DOHH2 (cell line): ENCODE data around the gene PGS1.

Experiments used
- H3F3A ChIP-seq: fragments of 200-600 bp; sonication (generic), shearing (Covaris generic); 2 replicates; pipeline ENCODE4 v1.6.0; 2016; ENCODE audit warnings: antibody characterized with exemption, mild to moderate bottlenecking; ENCODE audit not compliant: control insufficient read depth, insufficient read depth
- H3K27ac ChIP-seq: fragments of 200-600 bp; sonication (generic); 2 replicates; pipeline ENCODE4 v1.5.1; 2014; ENCODE audit warnings: low read depth, mild to moderate bottlenecking, low read length, moderate library complexity
- H3K27me3 ChIP-seq: fragments of 200-600 bp; sonication (generic); 2 replicates; pipeline ENCODE4 v1.6.1; 2014; ENCODE audit warnings: mild to moderate bottlenecking, low read length, mixed read lengths; ENCODE audit not compliant: control insufficient read depth
- H3K36me3 ChIP-seq: fragments of 200-600 bp; sonication (generic); 2 replicates; pipeline ENCODE4 v1.6.1; 2014; ENCODE audit warnings: mild to moderate bottlenecking, low read length, moderate library complexity, mixed read lengths; ENCODE audit not compliant: control insufficient read depth
- H3K4me1 ChIP-seq: fragments of 200-600 bp; sonication (generic); 2 replicates; pipeline ENCODE4 v1.6.1; 2014; ENCODE audit warnings: mild to moderate bottlenecking, low read length, mixed read lengths; ENCODE audit not compliant: control insufficient read depth
- H3K4me2 ChIP-seq: fragments of 200-600 bp; sonication (generic); 2 replicates; pipeline ENCODE4 v1.6.0; 2014; ENCODE audit warnings: mild to moderate bottlenecking, low read length, moderate library complexity
- H3K4me3 ChIP-seq: fragments of 200-600 bp; sonication (generic); 2 replicates; pipeline ENCODE4 v1.5.1; 2014; ENCODE audit warnings: mild to moderate bottlenecking, low read length, mixed read lengths
- H3K79me2 ChIP-seq: fragments of 200-600 bp; sonication (generic); 2 replicates; pipeline ENCODE4 v1.6.1; 2014; ENCODE audit warnings: mild to moderate bottlenecking, low read length, mixed read lengths; ENCODE audit not compliant: control insufficient read depth
- H3K9me2 ChIP-seq: fragments of 200-600 bp; sonication (generic); replicated peaks from 2 replicates; pipeline ENCODE4 v1.6.1; 2014; ENCODE audit warnings: mild to moderate bottlenecking, low read length, mixed read lengths; ENCODE audit not compliant: control insufficient read depth
- H3K9me3 ChIP-seq: fragments of 200-600 bp; sonication (generic); 2 replicates; pipeline ENCODE4 v1.6.1; 2014; ENCODE audit warnings: antibody characterized with exemption, low read length, mixed read lengths; ENCODE audit not compliant: control insufficient read depth, insufficient read depth
- H4K20me1 ChIP-seq: fragments of 200-600 bp; sonication (generic); 2 replicates; pipeline ENCODE4 v1.6.0; 2014; ENCODE audit warnings: low read depth, mild to moderate bottlenecking, antibody characterized with exemption, low read length, moderate library complexity; ENCODE audit not compliant: control insufficient read depth, insufficient read depth
- CTCF ChIP-seq: fragments of 200-600 bp; sonication (generic); IDR thresholded peaks from one replicate; pipeline ENCODE4 v1.5.1; 2014; ENCODE audit warnings: antibody characterized with exemption, mild to moderate bottlenecking, low read depth, low read length; ENCODE audit not compliant: poor library complexity, severe bottlenecking
- EZH2phosphoT487 ChIP-seq: fragments of 200-600 bp; sonication (generic); IDR thresholded peaks from 2 replicates; pipeline ENCODE4 v1.6.1; 2017; ENCODE audit warnings: borderline replicate concordance, mild to moderate bottlenecking, antibody characterized with exemption, low read length, moderate library complexity, mixed read lengths

Gene PGS1

DNA sequence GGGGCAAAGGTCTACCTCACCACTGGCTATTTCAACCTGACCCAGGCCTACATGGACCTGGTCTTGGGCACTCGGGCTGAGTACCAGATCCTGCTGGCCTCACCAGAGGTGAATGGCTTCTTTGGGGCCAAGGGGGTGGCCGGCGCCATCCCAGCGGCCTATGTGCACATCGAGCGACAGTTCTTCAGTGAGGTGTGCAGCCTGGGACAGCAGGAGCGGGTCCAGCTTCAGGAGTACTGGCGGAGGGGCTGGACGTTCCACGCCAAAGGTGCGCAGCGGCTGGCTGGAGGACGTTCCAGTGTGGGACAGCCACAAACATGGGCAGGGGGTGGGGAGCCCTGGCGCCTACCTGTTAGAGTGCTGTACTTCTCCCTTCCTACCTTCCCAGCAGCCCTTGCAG lies 25.4 kb downstream of the PGS1 start:
- no peak overlapping the region for H3K4me2 ChIP-seq
- no peaks in the 10 kb centered on the region for H4K20me1 ChIP-seq
- no peaks in the 10 kb centered on the region for H3K4me1 ChIP-seq
- peaks cover 61% of the 10 kb centered on the region for H3K36me3 ChIP-seq
- H3K9me3 ChIP-seq, result no peaks in the 10 kb centered on the region
- H3K27ac ChIP-seq, result no peak overlapping the region
- H3K27me3 ChIP-seq, result no peaks in the 10 kb centered on the region
- no peaks in the 10 kb centered on the region for H3K9me2 ChIP-seq
- no peak for TF ChIP-seq CTCF
- no peak for TF ChIP-seq EZH2phosphoT487
- H3F3A ChIP-seq, result no peaks in the 10 kb centered on the region
- no peak overlapping the region for H3K4me3 ChIP-seq
- H3K79me2 ChIP-seq, result peaks cover 24% of the 10 kb centered on the region

- H3K9me3 ChIP-seq, result no peaks in the 10 kb centered on the region
- peaks cover 32% of the 10 kb centered on the region for H3K79me2 ChIP-seq
- no peak overlapping the region for H3K4me3 ChIP-seq
- no peaks in the 10 kb centered on the region for H3F3A ChIP-seq
- no peak overlapping the region for H3K4me2 ChIP-seq
- H4K20me1 ChIP-seq, result no peaks in the 10 kb centered on the region
- TF ChIP-seq EZH2phosphoT487, result no peak
- no peak for TF ChIP-seq CTCF
- no peak overlapping the region for H3K27ac ChIP-seq
- no peaks in the 10 kb centered on the region for H3K9me2 ChIP-seq
- H3K4me1 ChIP-seq, result no peaks in the 10 kb centered on the region
- H3K27me3 ChIP-seq, result no peaks in the 10 kb centered on the region
- H3K36me3 ChIP-seq, result peaks cover 48% of the 10 kb centered on the region
These were observed 27.9 kb downstream of the PGS1 start for GRCh38 chr17:78406396-78406795.

GRCh38 chr17:78406920-78407319 lies 28.5 kb downstream of the PGS1 start:
- Histone ChIP-seq H3K27me3 (no peaks in the 10 kb centered on the region), H3K9me2 (no peaks in the 10 kb centered on the region), H3K79me2 (peaks cover 32% of the 10 kb centered on the region), H3K9me3 (no peaks in the 10 kb centered on the region), H3K4me3 (no peak overlapping the region), H4K20me1 (no peaks in the 10 kb centered on the region), H3K36me3 (peaks cover 42% of the 10 kb centered on the region), H3F3A (no peaks in the 10 kb centered on the region), H3K27ac (no peak overlapping the region), H3K4me1 (no peaks in the 10 kb centered on the region), H3K4me2 (no peak overlapping the region)
- no peak for TF ChIP-seq EZH2phosphoT487
- TF ChIP-seq CTCF, result no peak
